GM21360 (cell line): ENCODE measurements around the gene PRR3.
"Not testable (repeated sequence)": the region's sequence is repeated elsewhere in the genome, so short reads cannot be mapped to it uniquely, and the experiment has no call there.

ENCODE experiments used
- ATAC-seq: cut with Tn5 transposase; IDR thresholded peaks from one replicate; pipeline ENCODE4 v1.9.1; 2021; ENCODE audit warnings: mild to moderate bottlenecking, moderate library complexity; ENCODE audit not compliant: unreplicated experiment

Gene PRR3, protein sequence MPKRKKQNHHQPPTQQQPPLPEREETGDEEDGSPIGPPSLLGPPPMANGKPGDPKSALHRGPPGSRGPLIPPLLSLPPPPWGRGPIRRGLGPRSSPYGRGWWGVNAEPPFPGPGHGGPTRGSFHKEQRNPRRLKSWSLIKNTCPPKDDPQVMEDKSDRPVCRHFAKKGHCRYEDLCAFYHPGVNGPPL

DNA sequence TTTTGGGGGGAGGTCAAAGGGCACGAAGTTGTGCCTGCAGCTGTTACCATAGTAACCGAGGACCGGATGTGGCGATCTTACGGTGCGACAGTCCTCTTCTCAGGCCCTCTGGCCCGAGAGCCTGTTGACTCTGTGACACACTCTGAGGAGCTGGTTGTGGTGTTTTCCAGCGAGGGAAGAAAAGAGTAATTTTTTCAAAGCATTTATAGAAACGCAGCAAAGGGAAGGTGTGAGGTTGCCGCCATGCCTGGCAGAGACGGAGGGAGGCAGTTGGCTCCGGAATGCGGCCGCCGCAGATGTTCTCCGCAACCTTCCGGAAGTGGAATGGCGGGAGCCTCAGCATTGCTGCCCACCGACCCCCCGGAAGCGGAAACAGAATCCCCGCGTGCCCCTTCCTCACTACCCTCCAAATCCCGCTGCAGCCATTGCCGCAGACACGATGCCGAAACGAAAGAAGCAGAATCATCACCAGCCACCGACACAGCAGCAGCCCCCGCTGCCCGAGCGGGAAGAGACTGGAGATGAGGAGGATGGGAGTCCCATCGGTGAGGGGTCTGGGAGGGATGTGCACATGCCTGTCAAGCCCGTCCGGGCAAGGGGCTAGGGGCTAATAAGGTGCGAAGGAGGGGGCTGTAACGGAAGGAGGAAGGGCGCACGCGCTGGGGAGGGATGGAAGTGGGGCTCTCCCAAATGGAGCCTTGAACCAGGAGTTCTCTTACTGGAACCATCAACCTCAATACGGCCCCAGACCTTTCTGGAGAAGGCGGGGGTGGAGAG lies at the start of gene PRR3:
Gene PRR3 (plus strand): TSS at position 390 of the 777 bp plus-strand sequence. CDS start 50 bp downstream, at position 440.
- ATAC-seq: peak; percentile 46

DNA sequence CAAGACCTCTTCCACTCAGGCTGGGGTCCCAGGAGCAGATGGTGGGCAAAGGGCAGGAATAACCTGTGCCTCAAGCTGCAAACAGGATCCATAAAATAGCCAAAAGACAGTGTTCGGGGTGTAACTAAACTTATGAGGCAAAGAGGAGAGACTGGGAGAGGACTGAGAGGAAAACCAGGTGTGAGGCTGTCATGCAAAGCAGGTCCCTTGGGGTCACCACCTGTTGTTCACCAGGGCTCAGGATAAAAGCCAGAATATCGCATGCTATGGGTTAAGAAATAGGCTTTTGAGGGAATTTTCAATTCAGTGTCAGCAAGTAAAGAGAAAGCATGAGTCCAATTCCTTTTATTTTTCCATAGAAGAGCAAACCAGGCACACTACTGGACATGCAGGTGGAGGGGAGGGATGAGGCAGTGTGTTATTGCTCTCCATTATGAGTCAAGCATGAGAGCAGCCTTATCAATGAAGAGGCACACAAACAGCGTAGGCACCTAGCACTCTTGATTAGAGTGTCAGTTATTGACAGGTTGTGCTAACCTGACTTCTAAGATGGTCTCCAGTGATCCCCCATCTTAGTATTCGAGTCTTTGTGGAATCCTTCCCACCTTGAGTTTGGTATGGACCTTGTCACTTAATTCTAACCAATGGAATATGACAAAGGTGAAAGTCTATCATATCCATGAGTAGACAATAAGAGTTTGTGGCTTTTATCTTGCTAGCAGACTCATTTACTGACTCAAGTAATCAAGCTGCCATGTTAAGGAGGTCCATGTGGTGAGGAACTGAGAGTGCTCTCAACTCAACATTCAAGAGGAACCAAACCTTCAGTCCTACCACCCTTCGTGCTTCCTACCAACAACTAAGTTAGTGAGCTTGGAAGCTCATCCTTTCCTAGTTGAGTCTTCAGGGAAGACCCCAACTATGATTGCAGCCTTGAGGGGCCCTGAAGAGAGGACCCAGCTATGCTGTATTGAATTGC lies 49.0 kb upstream of the PRR3 start:
- no peak for ATAC-seq

DNA sequence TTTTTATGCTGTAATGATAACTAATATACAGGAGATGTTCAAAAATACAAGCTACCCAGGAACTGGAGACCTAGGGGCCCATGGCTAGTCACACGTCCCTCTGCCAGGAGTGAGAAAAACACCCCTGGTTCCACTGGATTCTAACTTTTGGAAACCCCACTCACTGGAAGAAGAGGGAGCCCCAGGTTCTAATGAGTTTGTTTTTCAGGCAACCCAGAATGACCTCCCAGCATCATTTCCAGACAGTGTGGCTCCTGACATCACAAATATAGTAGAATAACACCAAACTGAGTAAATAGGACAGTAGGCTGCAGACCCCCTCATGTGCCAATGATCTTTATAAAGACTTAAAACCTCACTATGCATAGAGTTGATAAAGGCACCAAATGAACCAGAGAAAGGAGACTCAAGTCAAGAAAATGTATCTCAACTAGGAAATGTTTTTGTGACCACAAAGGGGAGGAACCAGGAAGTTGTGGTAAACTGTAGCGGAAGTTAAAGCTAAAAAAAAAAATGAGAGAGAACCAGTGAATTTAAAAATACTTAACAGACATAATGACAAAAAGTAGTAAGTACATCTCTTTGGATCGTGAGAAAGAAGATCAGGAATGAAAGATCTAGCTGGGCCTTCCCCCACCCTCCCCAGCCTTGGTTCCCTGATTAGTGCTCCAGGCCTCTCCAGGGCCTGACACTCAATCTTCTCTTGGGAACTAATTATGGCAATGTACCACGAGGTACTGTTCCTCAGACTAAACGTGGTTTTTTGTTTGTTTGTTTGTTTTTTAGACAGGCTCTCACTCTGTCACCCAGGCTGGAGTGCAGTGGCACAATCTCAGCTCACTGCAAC lies 48.0 kb upstream of the PRR3 start:
- ATAC-seq: no peak

DNA sequence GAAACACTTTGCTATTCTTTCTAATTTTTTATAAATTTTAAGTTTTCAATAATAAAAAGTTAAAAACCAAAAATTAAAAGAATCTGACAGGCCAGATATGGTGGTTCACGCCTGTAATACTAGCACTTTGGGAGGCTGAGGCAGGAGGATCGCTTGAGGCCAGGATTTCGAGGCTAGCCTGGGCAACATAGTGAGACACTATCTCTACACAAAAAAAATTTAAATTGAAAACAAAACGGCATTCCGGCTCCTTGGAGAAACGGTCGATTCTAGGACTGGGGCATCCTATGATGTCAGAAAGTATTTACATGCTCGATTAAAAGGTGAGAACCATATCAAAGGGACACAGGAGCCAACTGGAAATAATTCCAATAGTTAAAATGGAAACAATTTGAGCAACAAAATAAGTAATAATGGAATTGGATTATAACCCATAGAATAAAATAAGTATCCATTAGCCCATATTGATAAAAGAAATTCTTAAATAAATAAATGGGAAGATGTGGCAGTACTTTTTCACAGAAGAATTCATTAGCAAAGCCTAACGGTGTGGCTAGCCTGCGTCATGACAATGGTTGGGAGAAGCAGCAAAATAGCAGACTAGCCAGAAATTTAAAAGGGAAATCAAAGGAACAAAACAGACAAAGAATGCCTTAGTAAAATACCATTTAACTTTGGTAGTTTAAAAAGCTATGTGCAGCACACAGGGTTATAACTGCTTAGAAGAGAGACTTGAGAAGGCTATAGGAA lies 46.5 kb upstream of the PRR3 start:
- no peak for ATAC-seq

DNA sequence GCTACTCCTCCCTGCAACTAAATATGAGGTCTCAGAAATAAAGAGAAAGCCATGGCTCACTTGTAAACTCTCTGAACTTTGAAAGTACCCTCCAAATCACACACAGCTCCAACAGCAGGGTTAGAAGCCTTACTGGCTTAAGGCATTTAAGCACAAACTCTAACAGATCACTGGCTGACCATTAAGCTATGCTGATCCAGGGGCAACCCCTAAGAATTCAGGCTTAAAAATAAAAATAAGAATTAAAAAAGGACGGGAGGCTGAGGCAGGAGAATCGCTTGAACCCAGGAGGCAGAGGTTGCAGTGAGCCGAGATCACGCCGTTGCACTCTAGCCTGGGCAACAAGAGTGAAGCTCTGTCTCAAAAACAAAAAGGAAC lies 45.9 kb upstream of the PRR3 start:
- ATAC-seq: no peak

DNA sequence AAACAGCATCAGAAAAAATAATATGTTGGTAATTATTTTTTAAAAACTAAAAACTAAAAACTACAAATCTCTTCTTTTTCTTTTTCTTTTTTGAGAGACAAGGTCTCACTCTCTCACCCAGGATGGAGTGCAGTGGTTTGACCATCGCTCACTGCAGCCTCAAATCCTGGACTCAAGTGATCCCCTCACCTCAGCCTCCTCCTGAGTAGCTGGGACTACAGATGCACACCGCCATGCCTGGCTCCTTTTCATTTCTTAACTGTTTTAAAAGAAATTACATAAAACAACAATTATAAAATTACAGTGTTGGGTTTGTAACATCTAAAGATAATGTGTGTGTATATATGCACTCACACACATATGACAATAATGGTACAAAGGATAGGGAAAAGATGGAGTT lies 43.6 kb upstream of the PRR3 start:
- no peak for ATAC-seq

DNA sequence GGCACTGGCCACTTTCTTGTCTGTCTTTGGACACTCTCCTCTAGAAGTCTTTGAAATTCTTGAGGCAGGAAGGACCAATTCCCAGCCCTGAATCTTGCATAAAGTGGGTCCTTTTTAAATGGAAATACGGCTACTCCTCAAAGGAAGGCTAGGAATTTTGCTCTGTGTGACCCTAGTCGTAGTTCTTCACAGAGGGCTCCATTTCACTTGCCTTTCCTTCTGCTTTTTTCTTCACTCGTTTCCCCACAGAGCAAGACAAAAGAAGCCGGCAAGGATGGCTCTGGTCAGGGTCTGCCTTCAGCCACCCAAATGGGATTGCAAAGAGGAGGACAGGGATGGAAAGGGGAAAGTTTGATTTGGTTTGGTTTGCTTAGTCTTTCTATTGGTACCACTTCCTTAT lies 42.0 kb upstream of the PRR3 start:
- ATAC-seq: no peak

DNA sequence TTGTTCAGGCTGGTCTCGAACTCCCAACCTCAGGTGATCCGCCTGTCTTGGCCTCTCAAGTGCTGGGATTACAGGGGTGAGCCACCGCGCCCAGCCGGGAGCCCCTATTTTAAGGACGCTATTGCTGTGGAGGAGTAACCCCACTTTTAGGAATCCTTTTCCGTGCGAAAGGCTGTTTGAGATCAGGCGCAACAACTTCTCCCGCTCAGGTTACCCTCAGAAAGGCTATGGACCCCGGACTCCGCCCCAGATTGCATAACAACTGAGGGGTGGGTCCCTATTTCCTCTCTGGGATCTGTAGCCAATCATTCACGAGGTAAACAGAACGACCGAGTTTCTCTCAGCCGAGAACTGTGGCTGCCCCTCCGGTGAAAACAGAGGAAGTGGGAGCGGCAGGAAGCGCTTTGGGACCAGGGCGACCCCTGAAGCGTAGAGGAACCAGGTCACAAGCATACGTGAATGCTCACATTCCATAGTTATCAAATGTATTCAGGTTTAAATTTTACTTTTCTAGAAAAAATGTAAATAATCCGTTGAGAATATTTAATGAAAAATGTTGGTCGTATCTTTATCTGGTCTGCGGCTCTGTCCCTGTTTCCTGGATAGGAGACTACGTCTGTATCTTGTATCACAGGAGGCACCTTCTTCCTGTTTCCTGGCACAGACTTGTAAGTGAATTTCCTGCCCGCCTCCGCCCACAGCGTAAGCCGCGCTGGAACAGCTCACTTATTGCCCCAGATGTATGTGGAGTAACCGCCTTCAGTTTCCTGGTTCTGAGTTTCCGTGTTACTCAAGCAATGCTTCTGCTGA lies 40.9 kb upstream of the PRR3 start:
- peak; percentile 64 for ATAC-seq

DNA sequence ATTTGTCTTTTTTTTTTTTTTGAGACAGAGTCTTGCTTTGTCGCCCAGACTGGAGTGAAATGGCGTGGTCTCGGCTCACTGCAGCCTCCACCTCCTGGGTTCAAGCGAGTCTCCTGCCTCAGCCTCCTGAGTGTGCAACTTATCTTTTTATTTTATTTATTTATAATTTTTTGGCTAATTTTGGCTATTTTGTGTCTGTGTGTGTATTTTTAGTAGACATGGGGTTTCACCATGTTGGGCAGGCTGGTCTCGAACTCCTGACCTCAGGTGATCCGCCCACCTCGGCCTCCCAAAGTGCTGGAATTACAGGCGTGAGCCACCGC lies 40.4 kb upstream of the PRR3 start:
- not testable (repeated sequence) for ATAC-seq

DNA sequence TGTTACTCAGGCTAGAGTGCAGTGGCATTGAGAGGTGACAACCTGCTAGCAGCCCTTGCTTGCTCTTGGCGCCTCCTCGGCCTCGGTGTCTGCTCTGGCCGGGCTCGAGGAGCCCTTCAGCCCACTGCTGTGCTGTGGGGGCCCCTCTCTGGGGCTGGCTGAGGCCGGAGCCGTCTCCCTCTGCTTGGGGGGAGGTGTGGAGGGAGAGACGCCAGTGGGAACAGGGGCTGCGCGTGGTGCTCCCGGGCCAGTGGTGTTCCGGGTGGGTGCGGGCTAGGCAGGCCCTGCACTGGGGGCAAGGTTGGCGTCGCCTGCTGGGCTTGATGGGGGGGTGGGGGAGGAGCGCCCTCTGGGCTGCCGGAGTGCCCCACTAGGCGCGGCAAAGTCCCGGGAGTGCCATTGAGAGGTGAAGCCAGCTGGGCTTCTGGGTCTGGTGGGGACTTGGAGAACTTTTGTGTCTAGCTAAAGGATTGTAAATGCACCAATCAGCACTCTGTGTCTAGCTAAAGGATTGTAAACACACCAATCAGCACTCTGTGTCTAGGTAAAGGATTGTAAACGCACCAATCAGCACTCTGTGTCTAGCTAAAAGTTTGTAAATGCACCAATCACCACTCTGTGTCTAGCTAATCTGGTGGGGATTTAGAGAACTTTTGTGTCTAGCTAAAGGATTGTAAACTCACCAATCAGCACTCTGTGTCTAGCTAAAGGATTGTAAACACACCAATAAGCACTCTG lies 39.2 kb upstream of the PRR3 start:
- not testable (repeated sequence) for ATAC-seq

DNA sequence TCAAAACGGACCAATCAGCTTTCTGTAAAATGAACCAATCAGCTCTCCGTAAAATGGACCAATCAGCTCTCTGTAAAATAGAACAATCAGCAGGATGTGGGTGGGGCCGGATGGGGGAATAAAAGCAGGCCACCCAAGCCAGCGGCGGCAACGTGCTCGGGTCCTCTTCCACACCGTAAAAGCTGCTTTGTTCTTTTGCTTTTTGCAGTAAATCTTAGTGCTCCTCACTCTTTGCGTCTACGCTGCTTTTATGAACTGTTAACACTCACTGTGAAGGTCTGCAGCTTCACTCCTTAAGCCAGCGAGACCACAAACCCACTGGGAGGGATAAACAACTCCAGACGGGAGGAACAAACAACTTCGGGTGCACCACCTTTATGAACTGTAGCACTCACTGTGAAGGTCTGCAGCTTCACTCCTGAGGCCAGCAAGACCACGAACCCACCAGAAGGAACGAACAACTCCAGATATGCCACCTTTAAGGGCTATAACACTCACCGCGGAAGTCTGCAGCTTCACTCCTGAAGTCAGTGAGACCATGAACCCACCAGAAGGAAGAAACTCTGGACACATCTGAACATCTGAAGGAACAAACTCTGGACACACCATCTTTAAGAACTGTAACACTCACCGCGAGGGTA lies 38.5 kb upstream of the PRR3 start:
- not testable (repeated sequence) for ATAC-seq

DNA sequence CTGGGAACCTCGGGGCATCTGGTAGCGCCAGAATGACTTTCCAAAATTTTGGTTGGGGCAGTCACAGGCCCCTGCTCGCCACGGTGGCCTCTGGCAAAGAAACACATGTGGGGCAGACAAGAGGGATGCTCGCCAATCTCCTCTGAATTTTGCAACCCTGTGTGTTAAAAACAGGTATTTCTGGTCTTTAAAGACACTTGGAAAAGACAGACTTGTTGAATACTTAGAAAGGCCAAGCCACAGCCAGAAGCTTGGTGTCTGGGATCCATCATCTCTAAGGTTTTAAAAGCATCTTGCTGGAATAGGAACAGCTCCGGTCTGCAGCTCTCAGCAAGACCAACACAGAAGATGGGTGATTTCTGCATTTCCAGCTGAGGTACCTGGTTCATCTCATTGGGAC lies 36.6 kb upstream of the PRR3 start:
- ATAC-seq: no peak

DNA sequence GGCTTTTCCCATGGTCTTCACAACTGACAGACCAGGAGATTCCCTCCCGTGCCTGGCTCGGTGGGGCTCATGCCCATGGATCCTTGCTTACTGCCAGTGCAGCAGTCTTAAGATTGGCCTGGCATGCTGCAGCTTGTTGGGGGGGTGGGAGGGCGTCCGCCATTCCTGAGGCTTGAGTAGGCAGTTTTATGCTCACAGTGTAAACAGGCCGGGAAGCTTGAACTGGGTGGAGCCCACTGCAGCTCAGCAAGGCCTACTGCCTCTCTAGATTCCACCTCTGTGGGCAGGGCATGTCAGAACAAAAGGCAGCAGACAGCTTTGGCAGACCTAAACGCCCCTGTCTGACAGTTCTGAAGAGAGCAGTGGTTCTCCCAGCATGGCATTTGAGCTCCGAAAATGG lies 36.0 kb upstream of the PRR3 start:
- ATAC-seq: not testable (repeated sequence)

DNA sequence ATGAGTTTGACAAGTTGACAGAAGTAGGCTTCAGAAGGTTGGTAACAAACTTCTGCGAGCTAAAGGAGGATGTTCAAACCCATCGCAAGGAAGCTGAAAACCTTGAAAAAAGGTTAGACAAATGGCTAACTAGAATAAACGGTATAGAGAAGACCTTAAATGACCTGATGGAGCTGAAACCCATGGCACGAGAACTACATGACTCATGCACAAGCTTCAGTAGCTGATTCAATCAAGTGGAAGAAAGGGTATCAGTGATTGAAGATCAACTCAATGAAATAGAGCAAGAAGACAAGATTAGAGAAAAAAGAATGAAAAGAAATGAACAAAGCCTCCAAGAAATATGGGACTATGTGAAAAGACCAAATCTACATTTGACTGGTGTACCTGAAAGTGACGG lies 35.1 kb upstream of the PRR3 start:
- not testable (repeated sequence) for ATAC-seq

DNA sequence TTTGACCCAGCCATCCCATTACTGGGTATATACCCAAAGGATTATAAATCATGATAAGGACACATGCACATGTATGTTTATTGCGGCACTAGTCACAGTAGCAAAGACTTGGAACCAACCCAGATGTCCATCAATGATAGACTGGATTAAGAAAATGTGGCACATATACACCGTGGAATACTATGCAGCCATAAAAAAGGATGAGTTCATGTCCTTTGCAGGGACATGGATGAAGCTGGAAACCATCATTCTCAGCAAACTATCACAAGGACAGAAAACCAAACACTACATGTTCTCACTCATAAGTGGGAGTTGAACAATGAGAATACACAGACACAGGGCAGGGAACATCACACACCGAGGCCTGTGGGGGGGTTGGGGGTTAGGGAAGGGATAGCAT lies 30.7 kb upstream of the PRR3 start:
- ATAC-seq: not testable (repeated sequence)

DNA sequence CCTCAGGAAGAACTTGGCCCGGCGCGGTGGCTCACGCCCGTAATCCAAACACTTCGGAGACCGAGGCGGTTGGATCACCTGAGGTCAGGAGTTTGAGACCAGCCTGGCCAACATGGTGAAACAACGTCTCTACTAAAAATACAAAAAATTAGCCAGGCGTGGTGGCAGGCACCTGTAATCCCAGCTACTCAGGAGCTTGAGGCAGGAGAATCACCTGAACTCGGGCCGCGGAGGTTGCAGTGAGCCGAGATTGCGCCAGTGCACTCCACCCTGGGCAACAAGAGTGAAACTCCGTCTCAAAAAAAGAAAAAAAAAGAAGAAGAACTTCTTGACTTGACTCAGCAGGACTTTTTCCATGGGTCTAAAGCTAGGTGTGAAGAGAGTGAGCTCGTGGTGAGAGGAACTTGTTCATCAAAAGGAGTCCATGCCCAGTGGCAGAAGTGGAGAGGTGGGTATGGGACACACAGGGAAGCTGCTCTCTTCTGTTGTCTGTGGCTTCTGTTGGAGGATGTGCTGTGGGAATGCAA lies 27.7 kb upstream of the PRR3 start:
- ATAC-seq: not testable (repeated sequence)

DNA sequence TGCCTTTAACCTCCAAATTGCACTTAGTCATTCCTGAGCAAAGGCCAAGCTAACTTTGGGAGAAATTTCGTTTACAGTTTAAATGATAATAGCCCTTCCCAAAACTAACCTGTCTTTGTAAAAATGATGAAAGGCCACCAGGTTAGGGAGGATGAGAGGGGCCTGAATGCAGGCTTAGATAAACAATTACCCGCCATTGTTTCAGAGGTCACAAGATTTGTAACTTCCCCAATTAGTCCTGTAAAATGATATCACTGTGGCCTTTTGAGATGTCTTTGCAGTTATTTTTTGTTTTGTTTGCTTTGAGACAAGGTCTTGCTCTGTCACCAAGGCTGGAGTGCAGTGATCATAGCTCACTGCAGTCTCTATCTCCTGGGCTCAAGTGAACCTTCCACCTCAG lies 27.1 kb upstream of the PRR3 start:
- ATAC-seq: no peak
